LNCaP clone FGC (cell line): ENCODE measurements around the gene SUB1.

Source experiments
- DNase-seq: peaks from one replicate; pipeline ENCODE4 v3.0.0-alpha.2; 2011; ENCODE audit warnings: low read depth
- H3K4me3 ChIP-seq: 2 replicates; pipeline ENCODE4 v1.5.1; 2011; ENCODE audit warnings: mild to moderate bottlenecking, low read depth, low read length, control low read depth
- CTCF ChIP-seq: IDR thresholded peaks from 2 replicates; pipeline ENCODE4 v1.5.1; 2012; ENCODE audit warnings: mild to moderate bottlenecking; ENCODE audit not compliant: control insufficient read depth, insufficient read depth; ENCODE audit errors: extremely low read depth

SUB1 gene

GRCh38 chr5:32646061-32646969, 61.0 kb downstream of the SUB1 start:
- no peak for TF ChIP-seq CTCF
- no peak for DNase-seq
- H3K4me3 ChIP-seq: no peak overlapping the region

- no peak for TF ChIP-seq CTCF
- H3K4me3 ChIP-seq: no peak overlapping the region
- no peak for DNase-seq
Measured at GRCh38 chr5:32651088-32651487, 65.7 kb downstream of the SUB1 start.

GRCh38 chr5:32651638-32652037, 66.3 kb downstream of the SUB1 start:
- TF ChIP-seq CTCF: no peak
- no peak overlapping the region for H3K4me3 ChIP-seq
- DNase-seq: no peak
